ENCODE results near the gene OR3A3.
"Not testable (repeated sequence)": the region's sequence is repeated elsewhere in the genome, so short reads cannot be mapped to it uniquely, and the experiment has no call there.

OR3A3 gene

DNA sequence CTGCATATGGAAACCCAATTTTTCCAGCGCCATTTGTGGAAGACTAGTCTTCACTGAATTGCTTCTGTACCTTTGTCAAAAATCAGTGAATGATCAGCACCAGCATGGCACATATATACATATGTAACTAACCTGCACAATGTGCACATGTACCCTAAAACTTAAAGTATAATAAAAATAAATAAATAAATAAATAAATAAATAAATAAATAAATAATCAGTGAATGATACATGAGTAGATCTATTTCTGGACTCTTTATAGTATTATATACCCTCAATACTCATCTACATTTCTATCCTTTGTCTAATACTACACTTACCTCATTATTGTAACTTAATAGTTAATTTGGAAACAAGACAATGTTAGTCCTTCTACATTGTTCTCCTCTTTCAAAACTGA lies 7.3 kb upstream of the OR3A3 start:
- WGBS, 2 experiments = 64 to 67% methylated on average over 1 of the region's 1 CpG
- not testable (repeated sequence) for H3K4me1 ChIP-seq (ENCODE audit: control insufficient read depth, insufficient read depth, low read length)

DNA sequence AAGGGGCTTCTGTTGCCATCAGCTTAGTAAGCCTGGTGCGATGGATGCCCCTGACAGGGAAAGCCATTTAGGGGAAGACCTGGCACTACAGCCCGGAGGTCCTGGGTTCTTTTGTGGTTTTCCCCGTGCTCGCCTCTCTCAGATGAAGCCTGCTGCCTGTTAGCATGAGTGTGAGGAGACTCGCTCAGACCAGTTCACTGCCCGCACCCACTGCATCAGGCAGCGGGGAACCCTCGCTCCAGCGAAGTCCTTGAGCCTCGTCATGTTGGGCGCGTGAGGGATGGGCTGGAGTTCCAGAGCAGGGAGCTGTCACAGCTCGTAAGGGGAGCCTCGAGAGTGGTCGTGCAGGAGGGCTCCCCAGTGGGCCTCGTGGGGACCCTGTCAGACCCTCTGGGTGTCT lies 1.0 kb downstream of the OR3A3 start:
- WGBS, 2 experiments = 74 to 82% methylated on average over 3 to 4 of the region's 16 CpGs
- not testable (repeated sequence) for H3K4me1 ChIP-seq (ENCODE audit: control insufficient read depth, insufficient read depth, low read length); H3K27me3 ChIP-seq (ENCODE audit: control insufficient read depth, insufficient read depth, low read length, poor library complexity, severe bottlenecking); H3K9me3 ChIP-seq (ENCODE audit: control insufficient read depth, low read length); H3K36me3 ChIP-seq (ENCODE audit: control insufficient read depth, insufficient read depth, low read length); H3K27ac ChIP-seq (ENCODE audit: insufficient read depth, low read depth, low read length, poor library complexity, severe bottlenecking); H3K4me3 ChIP-seq (ENCODE audit: insufficient read depth, low read depth, low read length)

More for the DNA sequence above, 7.3 kb upstream of the OR3A3 start:
- H3K9me3 ChIP-seq (ENCODE audit: control insufficient read depth, low read length); H3K4me3 ChIP-seq (ENCODE audit: insufficient read depth, low read depth, low read length); H3K36me3 ChIP-seq (ENCODE audit: control insufficient read depth, insufficient read depth, low read length); H3K27me3 ChIP-seq (ENCODE audit: control insufficient read depth, insufficient read depth, low read length, poor library complexity, severe bottlenecking); H3K27ac ChIP-seq (ENCODE audit: insufficient read depth, low read depth, low read length, poor library complexity, severe bottlenecking): not testable (repeated sequence)

DNA sequence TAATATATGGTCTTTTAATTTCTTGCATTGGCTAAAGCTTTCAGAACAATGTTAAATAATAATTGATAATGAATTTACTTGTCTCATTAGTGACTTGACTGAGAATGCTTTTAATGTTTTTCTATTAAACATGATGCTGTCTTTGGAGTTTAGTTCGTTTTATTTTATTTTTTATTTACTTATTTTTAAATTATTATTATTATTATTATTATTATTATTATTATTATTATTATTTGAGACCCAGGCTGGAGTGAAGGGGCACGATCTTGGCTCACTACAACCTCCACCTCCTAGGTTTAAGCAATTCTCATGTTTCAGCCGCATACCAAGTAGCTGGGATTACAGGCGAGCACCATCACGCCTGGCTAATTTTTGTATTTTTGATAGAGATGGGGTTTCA lies 4.4 kb downstream of the OR3A3 start:
- H3K9me3 ChIP-seq (ENCODE audit: control insufficient read depth, low read length) = no peaks in the 10 kb centered on the region
- no peaks in the 10 kb centered on the region for H3K27me3 ChIP-seq (ENCODE audit: control insufficient read depth, insufficient read depth, low read length, poor library complexity, severe bottlenecking)
- 86 to 91% methylated on average over 4 of the region's 5 CpGs for WGBS, 2 experiments
- no peaks in the 10 kb centered on the region for H3K36me3 ChIP-seq (ENCODE audit: control insufficient read depth, insufficient read depth, low read length)
- H3K27ac ChIP-seq (ENCODE audit: insufficient read depth, low read depth, low read length, poor library complexity, severe bottlenecking) = no peak overlapping the region
- no peaks in the 10 kb centered on the region for H3K4me1 ChIP-seq (ENCODE audit: control insufficient read depth, insufficient read depth, low read length)
- H3K4me3 ChIP-seq (ENCODE audit: insufficient read depth, low read depth, low read length) = no peak overlapping the region

DNA sequence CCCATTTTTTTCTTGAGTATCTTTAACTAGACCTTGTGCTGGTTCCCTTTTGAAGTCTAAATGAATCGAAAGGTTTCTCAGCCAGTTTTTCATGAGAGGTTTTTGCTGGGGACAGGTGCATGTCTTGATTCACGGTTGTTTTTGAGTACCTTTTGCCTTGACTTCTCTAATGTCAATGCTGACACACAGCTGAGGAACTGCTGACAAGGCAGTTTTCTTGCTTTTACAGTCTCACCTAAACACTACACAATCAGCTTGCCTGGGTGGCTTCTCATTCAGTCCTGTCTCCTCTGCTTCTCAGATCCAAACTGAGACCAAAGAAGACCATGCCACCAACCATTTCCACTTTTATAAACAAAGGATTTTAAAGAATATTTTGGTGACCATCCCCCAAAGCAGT lies 7.1 kb downstream of the OR3A3 start:
- Histone ChIP-seq H3K36me3 (ENCODE audit: control insufficient read depth, insufficient read depth, low read length) (no peaks in the 10 kb centered on the region), H3K27ac (ENCODE audit: insufficient read depth, low read depth, low read length, poor library complexity, severe bottlenecking) (no peak overlapping the region), H3K27me3 (ENCODE audit: control insufficient read depth, insufficient read depth, low read length, poor library complexity, severe bottlenecking) (no peaks in the 10 kb centered on the region), H3K4me1 (ENCODE audit: control insufficient read depth, insufficient read depth, low read length) (no peaks in the 10 kb centered on the region), H3K4me3 (ENCODE audit: insufficient read depth, low read depth, low read length) (no peak overlapping the region), H3K9me3 (ENCODE audit: control insufficient read depth, low read length) (no peaks in the 10 kb centered on the region)
- WGBS, 2 experiments = 28 to 33% methylated on average over 2 of the region's 2 CpGs

DNA sequence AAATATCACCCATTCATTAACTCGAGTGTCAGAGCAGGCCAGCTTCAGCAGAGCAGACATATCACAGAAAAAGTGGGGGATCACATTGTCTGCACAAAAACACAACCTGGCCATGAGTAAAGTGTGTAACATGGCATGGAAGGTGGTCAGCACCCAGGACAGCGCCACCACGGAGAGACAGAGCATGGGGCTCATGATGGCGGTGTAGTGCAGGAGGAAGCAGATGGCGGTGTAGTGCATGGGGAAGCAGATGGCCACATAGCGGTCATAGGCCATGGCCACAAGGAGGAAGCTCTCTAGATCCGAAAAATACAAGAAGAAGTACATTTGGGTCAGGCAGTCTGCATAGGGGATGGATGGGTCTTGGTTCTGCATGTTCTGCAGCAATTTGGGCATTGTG lies 22.0 kb downstream of the OR3A3 start:
- H3K9me3 ChIP-seq (ENCODE audit: control insufficient read depth, low read length); H3K27ac ChIP-seq (ENCODE audit: insufficient read depth, low read depth, low read length, poor library complexity, severe bottlenecking); H3K4me3 ChIP-seq (ENCODE audit: insufficient read depth, low read depth, low read length); H3K4me1 ChIP-seq (ENCODE audit: control insufficient read depth, insufficient read depth, low read length); H3K27me3 ChIP-seq (ENCODE audit: control insufficient read depth, insufficient read depth, low read length, poor library complexity, severe bottlenecking); H3K36me3 ChIP-seq (ENCODE audit: control insufficient read depth, insufficient read depth, low read length): not testable (repeated sequence)
- 34 to 48% methylated on average over 7 of the region's 7 CpGs for WGBS, 2 experiments

DNA sequence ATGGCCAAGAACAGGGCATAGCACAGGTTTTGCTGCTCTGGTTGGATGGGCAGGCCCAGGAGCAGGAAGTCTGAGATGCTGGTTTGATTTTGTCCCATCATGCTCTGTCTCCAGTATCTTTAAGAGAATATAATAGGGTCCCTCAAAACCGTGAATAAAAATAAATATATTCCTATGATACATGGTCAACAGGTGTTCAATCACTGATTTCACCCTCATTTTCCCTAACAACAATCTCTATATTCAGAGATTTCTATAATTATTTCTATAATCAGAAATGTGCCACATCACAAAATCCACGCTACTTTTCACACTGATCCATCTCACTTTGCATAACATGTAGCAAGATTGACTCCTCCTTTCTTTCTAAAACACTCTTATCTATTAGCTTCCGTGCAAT lies 22.6 kb downstream of the OR3A3 start, which contains the start of gene OR1E2:
OR1E2 (minus strand) TSS at position 101 of the 400 bp plus-strand sequence; CDS start at position 101, 0 bp downstream.
- WGBS, 2 experiments = 74 to 80% methylated on average over 3 of the region's 3 CpGs
- Histone ChIP-seq H3K36me3 (ENCODE audit: control insufficient read depth, insufficient read depth, low read length) (no peaks in the 10 kb centered on the region), H3K9me3 (ENCODE audit: control insufficient read depth, low read length) (no peaks in the 10 kb centered on the region), H3K4me1 (ENCODE audit: control insufficient read depth, insufficient read depth, low read length) (no peaks in the 10 kb centered on the region), H3K4me3 (ENCODE audit: insufficient read depth, low read depth, low read length) (no peak within 1 kb of the TSS), H3K27ac (ENCODE audit: insufficient read depth, low read depth, low read length, poor library complexity, severe bottlenecking) (no peak within 1 kb of the TSS), H3K27me3 (ENCODE audit: control insufficient read depth, insufficient read depth, low read length, poor library complexity, severe bottlenecking) (no peaks in the 10 kb centered on the region)

DNA sequence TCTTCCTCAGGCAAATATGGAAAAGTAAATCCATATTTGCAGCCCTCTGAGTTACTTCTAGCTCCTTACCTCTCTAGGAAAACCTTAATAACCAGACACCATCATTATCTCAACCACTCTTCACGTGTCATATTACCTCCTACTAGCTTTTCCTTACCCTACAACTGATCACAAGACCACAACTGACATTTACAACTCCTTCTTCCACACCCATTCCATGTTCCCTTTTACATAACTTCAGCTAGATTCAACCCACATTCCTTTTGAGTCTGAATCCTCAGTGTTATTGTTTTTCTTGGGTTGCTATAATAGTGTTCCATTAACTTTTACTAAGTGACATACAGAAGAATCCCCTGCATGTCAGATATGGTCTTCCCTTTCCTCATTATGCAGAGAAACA lies 27.2 kb downstream of the OR3A3 start:
- H3K36me3 ChIP-seq (ENCODE audit: control insufficient read depth, insufficient read depth, low read length) = no peaks in the 10 kb centered on the region
- H3K4me3 ChIP-seq (ENCODE audit: insufficient read depth, low read depth, low read length) = no peak overlapping the region
- no peak overlapping the region for H3K27ac ChIP-seq (ENCODE audit: insufficient read depth, low read depth, low read length, poor library complexity, severe bottlenecking)
- H3K4me1 ChIP-seq (ENCODE audit: control insufficient read depth, insufficient read depth, low read length) = no peaks in the 10 kb centered on the region
- H3K9me3 ChIP-seq (ENCODE audit: control insufficient read depth, low read length) = no peaks in the 10 kb centered on the region
- no peaks in the 10 kb centered on the region for H3K27me3 ChIP-seq (ENCODE audit: control insufficient read depth, insufficient read depth, low read length, poor library complexity, severe bottlenecking)
- WGBS, 2 experiments = 57 to 68% methylated on average over 1 of the region's 1 CpG

DNA sequence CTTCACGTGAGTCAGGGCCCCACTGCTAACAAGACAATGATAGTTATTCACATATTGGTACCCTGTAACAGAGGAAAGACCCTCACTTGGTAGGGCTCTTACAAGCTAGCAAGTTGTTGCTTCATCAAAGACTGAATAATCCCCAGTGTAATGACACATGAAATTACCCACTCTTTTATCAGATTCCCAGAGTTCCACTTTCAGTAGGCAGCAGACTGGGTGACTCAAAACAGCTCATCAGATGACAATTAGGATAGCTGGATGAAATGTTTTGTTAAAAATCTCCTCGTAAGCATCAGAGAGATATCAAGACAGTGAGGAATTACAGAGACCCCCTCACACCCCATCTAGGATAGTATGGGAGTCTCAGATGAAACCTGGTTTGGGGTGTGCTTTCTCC lies 29.3 kb downstream of the OR3A3 start:
- no peaks in the 10 kb centered on the region for H3K27me3 ChIP-seq (ENCODE audit: control insufficient read depth, insufficient read depth, low read length, poor library complexity, severe bottlenecking)
- no peak overlapping the region for H3K4me3 ChIP-seq (ENCODE audit: insufficient read depth, low read depth, low read length)
- 86 to 89% methylated on average over 2 of the region's 2 CpGs for WGBS, 2 experiments
- H3K4me1 ChIP-seq (ENCODE audit: control insufficient read depth, insufficient read depth, low read length) = no peaks in the 10 kb centered on the region
- no peak overlapping the region for H3K27ac ChIP-seq (ENCODE audit: insufficient read depth, low read depth, low read length, poor library complexity, severe bottlenecking)
- H3K9me3 ChIP-seq (ENCODE audit: control insufficient read depth, low read length) = no peaks in the 10 kb centered on the region
- no peaks in the 10 kb centered on the region for H3K36me3 ChIP-seq (ENCODE audit: control insufficient read depth, insufficient read depth, low read length)

DNA sequence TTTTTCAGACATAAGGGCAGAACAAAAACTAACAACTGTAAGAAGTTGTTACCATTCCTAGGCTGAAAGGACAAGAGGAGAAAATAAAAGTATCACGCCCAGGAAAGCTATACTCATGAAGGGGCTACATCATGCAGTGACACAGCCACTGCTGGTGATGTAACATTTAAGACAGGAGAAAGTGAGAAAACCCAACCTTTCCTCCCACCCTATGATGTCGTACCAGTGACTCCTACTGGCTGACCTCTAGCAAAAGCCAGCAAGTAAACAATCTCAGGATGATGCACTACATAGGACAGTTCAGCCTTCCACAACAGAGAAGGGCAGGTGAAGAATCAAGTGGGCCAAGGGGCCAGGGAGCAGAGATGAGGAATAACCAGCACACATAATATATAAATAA lies 36.5 kb downstream of the OR3A3 start:
- Histone ChIP-seq H3K4me1 (ENCODE audit: control insufficient read depth, insufficient read depth, low read length) (no peaks in the 10 kb centered on the region), H3K36me3 (ENCODE audit: control insufficient read depth, insufficient read depth, low read length) (no peaks in the 10 kb centered on the region), H3K27ac (ENCODE audit: insufficient read depth, low read depth, low read length, poor library complexity, severe bottlenecking) (no peak overlapping the region), H3K27me3 (ENCODE audit: control insufficient read depth, insufficient read depth, low read length, poor library complexity, severe bottlenecking) (no peaks in the 10 kb centered on the region), H3K9me3 (ENCODE audit: control insufficient read depth, low read length) (no peaks in the 10 kb centered on the region), H3K4me3 (ENCODE audit: insufficient read depth, low read depth, low read length) (no peak overlapping the region)
- WGBS, 2 experiments = 52 to 55% methylated on average over 2 of the region's 2 CpGs

DNA sequence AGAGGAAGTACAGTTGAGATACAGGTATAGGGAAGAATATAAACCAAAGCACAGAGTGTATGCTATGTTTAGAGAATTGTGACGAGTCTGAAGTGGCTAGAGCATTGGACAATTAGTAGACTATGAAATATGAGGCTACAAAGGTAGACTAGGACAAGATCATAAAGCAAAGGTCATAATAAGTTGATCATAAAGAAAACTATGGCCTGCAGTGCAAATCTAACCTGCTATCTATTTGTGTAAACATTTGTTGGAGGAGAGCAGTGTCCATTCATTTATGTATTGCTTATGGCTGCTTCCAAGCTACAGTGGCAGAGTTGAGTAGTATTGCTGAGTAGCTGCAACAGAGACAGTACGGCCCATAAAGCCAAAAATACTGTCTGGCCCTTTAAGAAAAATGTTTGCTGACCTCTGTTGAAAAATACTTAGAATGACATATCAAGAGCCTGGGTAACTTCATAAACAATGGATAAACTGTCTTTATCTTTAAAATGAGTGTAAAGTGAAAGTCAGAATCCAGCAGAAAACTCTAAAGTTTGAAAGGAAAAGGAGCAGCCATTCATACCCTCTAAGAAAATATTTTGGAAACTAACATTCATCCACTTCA lies 37.0 kb downstream of the OR3A3 start:
- no peaks in the 10 kb centered on the region for H3K9me3 ChIP-seq (ENCODE audit: control insufficient read depth, low read length)
- 94 to 96% methylated on average over 2 of the region's 2 CpGs for WGBS, 2 experiments
- no peaks in the 10 kb centered on the region for H3K27me3 ChIP-seq (ENCODE audit: control insufficient read depth, insufficient read depth, low read length, poor library complexity, severe bottlenecking)
- H3K4me3 ChIP-seq (ENCODE audit: insufficient read depth, low read depth, low read length) = no peak overlapping the region
- H3K27ac ChIP-seq (ENCODE audit: insufficient read depth, low read depth, low read length, poor library complexity, severe bottlenecking) = no peak overlapping the region
- no peaks in the 10 kb centered on the region for H3K4me1 ChIP-seq (ENCODE audit: control insufficient read depth, insufficient read depth, low read length)
- H3K36me3 ChIP-seq (ENCODE audit: control insufficient read depth, insufficient read depth, low read length) = no peaks in the 10 kb centered on the region

DNA sequence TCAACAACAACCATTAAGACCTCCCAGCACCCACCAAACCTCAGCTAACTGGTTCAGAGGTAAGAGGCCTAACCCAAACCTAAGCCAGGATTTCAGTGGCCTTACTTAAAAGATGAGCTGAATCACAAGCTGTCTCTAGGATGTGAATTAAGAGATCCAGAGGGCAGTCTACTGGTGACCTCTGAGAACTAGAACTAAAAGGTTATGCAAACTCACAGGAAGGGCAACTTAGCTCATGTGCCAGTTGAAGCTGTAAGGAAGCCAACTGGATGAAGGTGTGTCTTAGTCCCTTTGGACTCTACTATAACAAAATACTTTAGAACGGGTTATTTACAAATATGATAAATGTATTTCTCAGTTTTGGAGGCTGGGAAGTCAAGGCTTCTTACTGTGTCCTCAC lies 55.2 kb downstream of the OR3A3 start:
- not testable (repeated sequence) for H3K36me3 ChIP-seq (ENCODE audit: control insufficient read depth, insufficient read depth, low read length); H3K27me3 ChIP-seq (ENCODE audit: control insufficient read depth, insufficient read depth, low read length, poor library complexity, severe bottlenecking); H3K4me3 ChIP-seq (ENCODE audit: insufficient read depth, low read depth, low read length); H3K27ac ChIP-seq (ENCODE audit: insufficient read depth, low read depth, low read length, poor library complexity, severe bottlenecking); H3K4me1 ChIP-seq (ENCODE audit: control insufficient read depth, insufficient read depth, low read length); H3K9me3 ChIP-seq (ENCODE audit: control insufficient read depth, low read length)
- 100% methylated on average over 1 of the region's 1 CpG; no CpG with 5 or more reads in 1 of the 2 experiments for WGBS, 2 experiments
